ENCODE measurements around the gene ABLIM3.

ABLIM3 gene

DNA sequence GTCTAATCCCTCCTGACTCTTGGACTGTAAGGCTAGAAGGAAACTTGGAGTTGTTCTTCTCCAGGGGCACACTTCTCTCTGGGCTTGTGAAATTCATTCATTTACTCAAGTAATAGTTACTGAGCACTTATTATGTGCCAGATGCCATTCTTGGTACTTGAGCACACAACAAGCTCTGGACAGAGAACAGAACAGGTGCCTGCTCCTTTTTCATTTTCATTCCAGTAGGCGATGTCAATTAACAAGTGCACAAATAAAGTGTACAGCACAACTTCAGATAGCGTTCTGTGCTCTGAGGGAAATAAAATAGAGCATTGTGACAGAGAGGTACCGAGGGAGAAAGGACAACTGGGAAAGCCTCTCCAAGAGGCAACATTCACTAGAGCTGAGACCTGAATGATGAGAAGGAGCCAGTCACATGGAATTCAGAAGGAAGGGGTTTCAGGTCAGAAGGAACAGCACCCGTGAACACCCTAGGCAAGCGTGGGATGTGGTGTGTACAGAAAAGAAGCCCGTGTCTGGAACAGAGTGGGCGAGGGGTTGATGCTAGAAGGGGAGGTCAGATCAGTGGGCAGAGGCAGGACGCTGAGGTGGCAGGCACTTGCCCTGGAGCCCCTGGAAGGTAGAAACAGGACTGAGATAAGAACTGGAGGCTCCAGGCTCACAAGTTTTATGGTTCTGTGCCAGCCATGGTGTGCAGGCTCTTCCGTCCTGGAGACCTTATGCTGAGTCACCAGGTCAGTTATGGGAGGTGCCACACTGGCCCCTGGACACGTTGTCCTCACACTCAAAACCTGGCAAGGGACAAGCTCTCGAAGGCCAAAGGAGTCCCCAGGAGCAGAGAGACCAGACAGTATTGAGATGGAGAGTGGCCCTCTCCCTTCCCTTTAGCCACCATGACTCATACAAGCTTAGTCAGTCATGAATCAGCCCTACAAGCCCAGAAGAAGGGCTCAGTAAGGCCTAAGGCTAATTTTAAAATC is 7.2 kb upstream of the ABLIM3 start:
- no peak for DNase-seq

GRCh38 chr5:149134778-149135500 is 6.4 kb upstream of the ABLIM3 start:
- no peak for DNase-seq

GRCh38 chr5:149135536-149136201 is 5.6 kb upstream of the ABLIM3 start:
- DNase-seq, result no peak

DNA sequence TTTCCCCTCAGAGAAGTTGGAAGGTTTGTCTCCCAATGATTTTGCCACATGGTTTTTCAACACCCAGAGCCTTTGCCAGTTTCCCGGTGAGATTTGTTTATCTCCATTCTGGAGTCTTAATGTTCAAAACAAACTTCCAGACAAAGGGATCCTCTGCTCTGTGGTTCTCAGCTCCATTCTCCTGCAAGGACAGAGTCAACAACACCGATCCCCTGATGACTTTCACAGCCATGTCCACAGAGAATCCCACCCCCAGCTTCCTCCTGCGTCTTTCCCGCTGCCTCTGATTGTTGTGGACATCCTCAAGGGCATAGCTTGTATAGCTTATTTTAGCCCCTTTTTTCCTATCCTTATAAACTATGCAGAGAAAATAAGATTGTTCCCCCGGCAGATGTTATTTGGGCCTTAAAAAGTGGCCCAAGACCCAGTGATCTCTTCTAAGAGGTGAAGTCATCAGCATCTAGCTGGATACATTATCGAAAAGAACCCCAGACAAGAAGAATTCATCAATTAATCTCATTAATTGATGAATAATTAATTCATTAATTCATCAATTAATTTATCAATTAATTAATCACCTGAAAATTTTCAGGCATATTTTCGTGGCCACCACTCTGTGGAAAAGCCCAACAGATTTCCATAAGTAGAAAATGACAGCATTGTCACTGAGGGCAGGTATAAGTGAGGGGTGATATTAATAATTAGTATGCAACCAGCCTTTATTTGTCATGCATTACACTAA is 2.9 kb upstream of the ABLIM3 start:
- no peak for DNase-seq

- DNase-seq, result no peak
Observed at GRCh38 chr5:149140197-149141002, 893 bp upstream of the ABLIM3 start.

DNA sequence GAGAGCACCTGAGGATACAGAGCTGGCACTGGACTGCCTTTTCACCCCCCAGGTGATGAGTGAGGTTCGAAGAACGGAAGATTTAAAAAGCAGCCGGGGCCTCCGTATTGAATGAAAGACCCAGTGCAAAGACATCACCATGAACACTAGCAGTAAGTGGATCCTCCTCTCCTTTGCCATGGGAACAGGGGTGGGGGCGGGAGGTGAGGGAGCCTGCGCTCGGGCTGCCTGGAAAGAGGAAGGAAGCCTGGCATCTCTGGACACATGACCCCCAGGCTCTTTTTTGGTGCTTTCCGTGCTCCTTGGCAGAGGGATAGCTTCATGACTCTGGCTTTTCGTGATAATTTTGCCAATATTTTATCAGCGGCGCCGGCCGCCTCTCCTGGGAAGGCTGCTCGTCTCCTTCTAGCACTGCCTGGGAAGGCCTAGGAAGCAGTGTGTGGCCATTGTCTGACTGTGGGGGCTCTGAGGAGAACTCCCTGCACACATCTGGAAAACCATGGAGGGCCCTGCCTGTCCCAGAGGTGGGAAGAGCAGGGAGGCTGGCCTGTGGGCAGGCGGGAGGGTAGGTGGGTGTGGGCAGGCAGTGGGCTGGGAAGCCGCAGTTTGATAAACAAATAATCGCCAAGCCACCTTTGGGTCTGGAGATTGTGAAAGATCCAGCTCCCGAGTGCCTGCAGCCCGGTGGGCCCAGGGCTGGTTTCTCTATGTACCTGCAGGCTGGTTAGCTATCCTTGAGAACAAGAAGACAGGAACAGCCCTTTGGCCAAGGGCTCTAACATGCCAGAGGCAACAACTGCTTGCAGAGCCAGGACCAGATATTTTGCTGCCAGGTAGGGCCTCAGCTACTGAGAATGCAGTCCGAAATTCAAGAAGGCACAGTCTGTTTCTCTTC is 911 bp downstream of the ABLIM3 start:
- DNase-seq, result no peak

GRCh38 chr5:149143470-149143869 is 2.2 kb downstream of the ABLIM3 start:
- no peak for DNase-seq

DNA sequence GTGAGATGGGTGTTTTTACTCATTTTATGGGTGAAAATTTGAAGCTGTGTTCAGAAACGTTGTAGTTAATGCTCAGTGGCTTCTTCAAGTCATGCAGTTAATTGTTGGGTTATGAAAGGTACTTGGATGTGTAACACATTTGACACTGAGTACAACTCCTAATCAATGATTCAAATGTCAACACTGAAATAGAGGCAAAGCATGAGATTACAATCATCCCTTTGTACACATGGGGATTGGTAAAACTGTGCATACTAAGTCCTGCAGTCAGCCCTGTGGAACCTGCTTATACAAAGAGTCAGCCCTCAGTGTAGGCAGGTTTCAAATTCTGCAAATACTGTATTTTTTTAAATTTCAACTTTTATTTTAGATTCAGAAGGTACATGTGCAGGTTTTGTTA is 3.3 kb downstream of the ABLIM3 start:
- no peak for DNase-seq

GRCh38 chr5:149145138-149145537 is 3.8 kb downstream of the ABLIM3 start:
- DNase-seq, result no peak

- DNase-seq, result no peak
Observed at GRCh38 chr5:149147676-149148075, 6.4 kb downstream of the ABLIM3 start.

- DNase-seq, result no peak
Observed at GRCh38 chr5:149149942-149150341, 8.6 kb downstream of the ABLIM3 start.

- DNase-seq, result no peak
Observed at GRCh38 chr5:149150457-149150856, 9.2 kb downstream of the ABLIM3 start.

GRCh38 chr5:149151717-149152116 is 10.4 kb downstream of the ABLIM3 start:
- DNase-seq, result no peak

GRCh38 chr5:149152317-149152746 is 11.0 kb downstream of the ABLIM3 start:
- DNase-seq, result no peak

- DNase-seq, result no peak
Observed at GRCh38 chr5:149153193-149153750, 12.0 kb downstream of the ABLIM3 start.

- DNase-seq, result no peak
Observed at GRCh38 chr5:149153751-149154610, 12.7 kb downstream of the ABLIM3 start.

- DNase-seq, result no peak
Observed at GRCh38 chr5:149154650-149155049, 13.4 kb downstream of the ABLIM3 start.

DNA sequence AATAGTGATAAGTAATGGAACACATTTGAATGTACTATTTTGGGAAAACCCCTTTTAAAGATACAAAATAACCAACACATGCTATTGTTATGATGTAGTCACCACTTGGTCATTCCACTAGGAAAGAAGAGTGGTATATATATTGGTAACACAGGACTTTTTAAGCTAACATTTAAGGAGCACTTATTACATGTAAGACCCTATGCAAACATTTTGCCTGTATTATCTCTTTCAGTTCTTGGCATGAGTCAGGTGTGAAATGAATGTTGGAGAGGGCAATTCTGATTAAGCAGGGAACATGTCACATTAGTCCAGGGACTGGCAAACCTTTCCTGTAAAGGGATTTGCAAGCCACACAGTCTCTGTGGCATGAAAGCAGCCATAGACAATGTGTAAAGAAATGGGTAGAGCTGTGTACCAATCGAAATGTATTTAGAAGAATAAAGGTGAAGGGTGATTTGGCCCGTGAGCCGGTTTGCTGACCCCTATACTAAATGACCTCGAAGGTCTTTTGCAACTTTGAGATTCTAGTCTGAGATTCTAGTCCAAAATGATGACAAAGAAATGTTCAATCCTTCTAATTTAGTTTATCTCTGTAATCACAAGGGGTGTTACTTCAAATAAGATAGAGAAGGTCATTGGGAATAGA is 15.3 kb downstream of the ABLIM3 start:
- no peak for DNase-seq

GRCh38 chr5:149157330-149157729 is 16.0 kb downstream of the ABLIM3 start:
- no peak for DNase-seq
